NK-92 (cell line): ENCODE data around the gene DNAH11.
"Not testable (repeated sequence)": the region's sequence is repeated elsewhere in the genome, so short reads cannot be mapped to it uniquely, and the experiment has no call there.

Experiments used
- DNase-seq: peaks from one replicate; lab custom pipeline; 2025; ENCODE audit not compliant: unreplicated experiment; lab: John Stamatoyannopoulos, UW

The DNAH11 gene, protein sequence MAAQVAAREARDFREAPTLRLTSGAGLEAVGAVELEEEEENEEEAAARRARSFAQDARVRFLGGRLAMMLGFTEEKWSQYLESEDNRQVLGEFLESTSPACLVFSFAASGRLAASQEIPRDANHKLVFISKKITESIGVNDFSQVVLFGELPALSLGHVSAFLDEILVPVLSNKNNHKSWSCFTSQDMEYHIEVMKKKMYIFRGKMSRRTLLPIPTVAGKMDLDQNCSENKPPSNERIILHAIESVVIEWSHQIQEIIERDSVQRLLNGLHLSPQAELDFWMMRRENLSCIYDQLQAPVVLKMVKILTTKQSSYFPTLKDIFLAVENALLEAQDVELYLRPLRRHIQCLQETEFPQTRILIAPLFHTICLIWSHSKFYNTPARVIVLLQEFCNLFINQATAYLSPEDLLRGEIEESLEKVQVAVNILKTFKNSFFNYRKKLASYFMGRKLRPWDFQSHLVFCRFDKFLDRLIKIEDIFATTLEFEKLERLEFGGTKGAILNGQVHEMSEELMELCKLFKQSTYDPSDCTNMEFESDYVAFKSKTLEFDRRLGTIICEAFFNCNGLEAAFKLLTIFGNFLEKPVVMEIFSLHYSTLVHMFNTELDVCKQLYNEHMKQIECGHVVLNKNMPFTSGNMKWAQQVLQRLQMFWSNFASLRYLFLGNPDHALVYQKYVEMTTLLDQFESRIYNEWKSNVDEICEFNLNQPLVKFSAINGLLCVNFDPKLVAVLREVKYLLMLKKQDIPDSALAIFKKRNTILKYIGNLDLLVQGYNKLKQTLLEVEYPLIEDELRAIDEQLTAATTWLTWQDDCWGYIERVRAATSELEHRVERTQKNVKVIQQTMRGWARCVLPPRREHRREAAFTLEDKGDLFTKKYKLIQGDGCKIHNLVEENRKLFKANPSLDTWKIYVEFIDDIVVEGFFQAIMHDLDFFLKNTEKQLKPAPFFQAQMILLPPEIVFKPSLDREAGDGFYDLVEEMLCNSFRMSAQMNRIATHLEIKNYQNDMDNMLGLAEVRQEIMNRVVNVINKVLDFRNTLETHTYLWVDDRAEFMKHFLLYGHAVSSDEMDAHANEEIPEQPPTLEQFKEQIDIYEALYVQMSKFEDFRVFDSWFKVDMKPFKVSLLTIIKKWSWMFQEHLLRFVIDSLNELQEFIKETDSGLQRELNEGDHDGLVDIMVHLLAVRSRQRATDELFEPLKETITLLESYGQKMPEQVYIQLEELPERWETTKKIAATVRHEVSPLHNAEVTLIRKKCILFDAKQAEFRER (N-terminal part only)

DNA sequence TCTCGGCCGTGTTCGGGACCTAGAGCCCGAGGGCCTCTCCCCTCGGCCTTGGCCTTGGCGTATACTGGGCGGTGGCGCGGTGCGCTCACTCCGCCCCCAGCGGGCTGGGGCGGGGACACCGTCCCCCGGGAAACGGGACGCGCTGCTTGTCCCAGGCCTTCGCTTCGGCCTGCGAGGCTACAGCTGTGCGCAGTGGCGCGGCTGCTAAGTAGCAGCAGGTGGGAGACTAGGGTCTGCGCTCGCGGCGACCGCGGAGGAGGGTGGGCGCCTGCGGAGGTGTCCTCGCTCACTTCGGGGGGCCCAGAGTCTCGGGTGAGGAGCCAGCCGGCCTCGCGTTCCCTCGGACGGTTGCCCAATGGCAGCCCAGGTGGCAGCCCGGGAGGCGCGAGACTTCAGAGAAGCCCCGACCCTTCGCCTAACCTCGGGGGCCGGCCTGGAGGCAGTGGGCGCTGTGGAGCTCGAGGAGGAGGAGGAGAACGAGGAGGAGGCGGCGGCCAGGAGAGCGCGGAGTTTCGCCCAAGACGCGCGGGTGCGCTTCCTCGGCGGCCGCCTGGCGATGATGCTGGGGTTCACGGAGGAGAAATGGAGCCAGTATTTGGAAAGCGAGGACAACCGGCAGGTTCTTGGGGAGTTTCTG, at the start of gene DNAH11:
Gene DNAH11, plus strand, starts transcription at position 149 of the 637 bp plus-strand sequence. Its CDS starts 207 bp downstream, at position 356.
- DNase-seq, result no peak

DNA sequence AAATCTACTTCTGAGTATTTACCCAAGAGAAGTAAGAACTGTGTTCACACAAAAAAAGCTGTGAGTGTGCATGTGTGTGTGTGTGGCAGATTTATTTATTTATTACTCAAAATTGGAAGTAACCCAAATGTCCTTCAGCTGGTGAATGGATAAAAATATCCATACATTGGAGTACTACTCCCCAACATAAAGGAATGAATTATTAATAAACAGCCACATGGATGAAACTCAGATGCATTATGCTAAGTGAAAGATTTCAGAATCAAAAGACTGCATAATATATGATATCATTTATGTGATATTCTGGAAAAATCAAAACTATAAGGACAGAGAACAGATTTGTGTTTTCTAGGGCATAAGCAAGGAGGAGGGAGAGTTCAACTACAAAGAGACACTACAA, 47.1 kb upstream of the DNAH11 start:
- no peak for DNase-seq

DNA sequence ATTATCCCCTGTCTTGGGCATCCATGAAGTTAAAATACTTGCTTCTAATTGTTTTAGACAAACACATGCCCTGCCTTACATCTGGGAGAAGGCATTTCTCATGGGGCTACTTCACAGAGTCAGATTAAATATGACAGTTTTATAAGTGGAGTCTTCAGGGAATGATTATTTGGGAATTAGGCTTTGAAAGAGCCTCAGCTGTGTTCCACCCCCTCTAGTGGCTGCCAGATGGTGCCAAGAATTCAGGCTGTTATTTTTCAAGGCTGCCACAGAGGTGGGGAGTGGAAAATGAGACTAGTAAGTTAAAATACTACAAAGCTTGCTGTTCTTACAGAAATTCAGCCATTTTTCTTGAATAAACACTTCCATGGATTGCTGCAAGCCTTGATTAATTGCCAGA, 45.8 kb upstream of the DNAH11 start:
- no peak for DNase-seq

DNA sequence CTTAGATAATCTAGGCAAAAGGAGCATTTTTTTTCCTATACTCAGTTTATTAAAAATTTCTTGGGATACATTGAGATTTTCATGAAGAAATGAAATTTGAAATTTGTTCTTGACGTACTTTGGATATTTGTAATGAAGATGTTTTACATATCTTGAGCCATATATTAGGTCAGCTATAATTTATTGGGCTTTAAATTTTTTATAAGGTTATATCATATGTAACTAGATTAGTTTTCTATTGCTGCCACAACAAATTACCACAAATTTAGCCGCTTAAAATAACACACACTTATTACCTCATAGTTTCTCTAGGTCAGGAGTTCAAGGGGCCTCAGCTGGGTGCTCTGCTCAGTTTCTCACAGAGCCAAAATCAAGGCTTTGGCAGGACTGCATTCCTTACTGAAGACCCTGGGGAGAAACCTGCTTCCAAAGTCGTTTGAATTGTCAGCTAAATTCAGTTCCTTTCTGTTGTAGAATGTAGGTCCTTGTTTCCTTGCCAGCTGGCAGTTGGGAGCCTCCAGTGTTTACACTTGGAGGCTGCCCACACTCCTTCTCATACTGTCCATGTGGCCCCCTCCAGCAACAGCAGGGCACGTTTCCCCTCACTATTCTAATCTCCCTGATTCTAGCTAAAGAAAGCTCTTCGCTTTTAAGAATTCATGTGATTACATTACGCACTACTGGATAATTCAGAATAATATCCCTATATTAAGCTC, 42.6 kb upstream of the DNAH11 start:
- no peak for DNase-seq

DNA sequence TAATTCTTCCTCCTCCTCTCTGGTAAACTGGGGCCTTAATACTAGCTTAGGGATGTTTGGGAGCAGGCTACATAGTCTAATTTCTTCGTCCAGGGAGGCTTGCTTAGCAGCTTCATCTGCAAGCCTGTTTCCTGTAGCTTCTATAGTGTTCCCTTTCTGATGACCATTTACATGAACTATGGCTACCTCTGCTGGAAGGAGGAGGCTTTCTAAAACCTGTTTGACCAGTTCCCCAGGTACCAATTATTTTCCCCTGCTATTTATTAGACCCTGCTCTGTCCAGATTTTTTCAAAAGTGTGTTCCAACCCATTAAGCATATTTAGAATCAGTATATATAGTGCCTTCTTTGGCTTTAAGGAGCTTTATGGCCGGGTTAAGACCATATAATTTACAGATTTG, 38.8 kb upstream of the DNAH11 start:
- DNase-seq, result no peak

DNA sequence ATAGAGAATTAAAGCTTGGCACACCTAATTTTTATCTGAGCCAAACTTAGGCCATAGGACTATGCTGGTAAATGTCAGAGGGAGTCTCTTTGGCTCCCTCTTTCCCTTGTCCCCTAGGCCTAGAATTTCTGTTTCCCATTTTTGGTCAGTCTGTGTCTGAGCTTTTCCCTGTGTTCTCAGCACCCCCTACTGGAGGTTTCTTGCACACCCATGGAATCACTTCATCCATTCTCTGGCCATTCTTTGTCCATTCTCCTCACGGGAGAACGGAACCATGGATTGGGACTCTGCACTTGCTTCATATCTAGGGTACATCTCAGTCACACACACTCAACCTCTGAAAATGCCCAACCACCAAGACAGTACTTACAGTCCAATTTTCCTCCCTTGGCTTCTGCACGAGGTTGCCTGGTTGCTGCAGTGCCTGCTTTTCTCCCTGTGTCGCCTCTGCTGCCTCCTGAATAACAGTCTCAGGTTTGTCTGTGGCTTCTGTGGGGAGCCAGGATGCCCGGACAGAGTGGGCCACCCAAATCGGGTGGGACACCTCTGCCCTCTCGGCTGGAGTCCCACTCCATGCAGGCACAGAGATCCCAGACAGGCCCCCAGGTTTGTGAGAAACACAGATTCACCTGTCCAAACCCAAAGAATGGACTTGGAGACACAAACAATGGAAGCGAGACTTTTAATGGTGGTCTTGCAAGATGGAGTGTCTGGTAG, 35.1 kb upstream of the DNAH11 start:
- no peak for DNase-seq

DNA sequence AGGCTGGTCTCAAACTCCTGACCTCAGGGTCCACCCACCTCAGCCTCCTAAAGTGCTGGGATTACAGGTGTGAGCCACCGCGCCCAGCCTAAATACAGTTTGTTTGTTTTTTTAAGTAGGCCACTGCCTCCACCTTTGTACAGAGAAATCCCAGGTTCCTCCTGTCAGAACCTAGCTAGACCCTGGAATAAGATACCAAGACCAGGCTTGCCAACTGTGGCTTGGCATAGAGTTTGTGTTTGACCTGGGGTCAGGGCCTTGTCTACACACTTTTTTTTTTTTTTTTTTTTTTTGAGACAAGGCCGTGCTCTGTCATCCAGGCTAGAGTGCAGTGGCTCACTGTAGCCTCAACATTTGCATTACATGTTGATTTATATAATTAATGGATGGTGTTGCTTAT, 34.3 kb upstream of the DNAH11 start:
- DNase-seq, result no peak

DNA sequence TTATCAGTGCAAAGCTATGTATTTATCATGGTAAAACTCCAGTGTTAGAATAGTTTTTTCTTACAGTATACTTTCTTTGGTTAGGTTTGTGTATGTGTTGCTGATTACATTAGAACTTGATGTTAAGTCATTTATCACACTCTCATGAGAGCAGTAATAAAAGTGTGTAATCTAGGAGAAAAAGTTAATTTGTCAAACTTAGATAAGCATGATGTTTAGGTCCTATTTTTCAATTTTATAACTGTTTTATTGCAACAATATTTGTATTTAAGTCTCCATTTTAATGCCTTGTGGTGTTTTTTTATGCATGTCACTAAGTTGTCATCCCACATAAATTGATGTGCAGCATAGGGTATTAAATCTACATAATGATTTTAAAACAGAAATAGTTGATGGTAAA, 28.8 kb upstream of the DNAH11 start:
- DNase-seq, result no peak

DNA sequence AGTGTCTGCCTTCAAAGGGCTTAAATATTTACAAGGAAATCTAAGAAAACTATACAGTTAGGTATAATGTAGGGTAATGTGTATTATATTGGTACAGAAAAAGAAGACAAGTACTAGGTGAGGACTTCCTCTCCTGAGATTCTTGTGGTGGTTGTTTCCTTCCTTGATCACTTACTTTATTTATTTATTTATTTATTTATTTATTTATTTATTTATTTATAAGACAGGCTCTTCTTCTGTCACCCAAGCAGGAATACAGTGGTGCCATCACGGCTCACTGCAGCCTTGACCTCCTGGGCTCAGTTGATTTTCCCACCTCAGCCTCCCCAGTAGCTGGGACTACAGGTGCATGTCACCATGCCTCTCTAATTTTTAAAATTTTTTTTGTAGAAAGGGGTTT, 18.2 kb upstream of the DNAH11 start:
- no peak for DNase-seq

DNA sequence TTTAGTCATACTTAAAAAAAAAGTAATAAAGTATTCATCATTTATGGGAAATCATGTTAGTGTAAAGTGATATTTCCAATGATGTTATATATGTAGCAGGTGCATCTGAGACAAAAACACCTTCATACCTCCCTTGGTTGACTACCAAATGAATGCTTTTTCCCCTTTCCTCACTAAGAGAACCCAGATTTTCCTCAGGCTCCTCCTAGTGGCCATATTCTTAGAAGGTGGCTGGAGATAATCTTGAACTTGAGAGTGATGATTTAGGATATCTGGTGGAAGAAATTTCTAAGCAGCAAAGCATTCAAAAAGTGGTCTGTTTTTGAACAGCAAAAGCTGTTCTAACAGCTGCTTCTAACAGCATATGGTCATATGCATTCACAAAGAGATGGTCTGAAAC, 16.8 kb upstream of the DNAH11 start:
- no peak for DNase-seq

DNA sequence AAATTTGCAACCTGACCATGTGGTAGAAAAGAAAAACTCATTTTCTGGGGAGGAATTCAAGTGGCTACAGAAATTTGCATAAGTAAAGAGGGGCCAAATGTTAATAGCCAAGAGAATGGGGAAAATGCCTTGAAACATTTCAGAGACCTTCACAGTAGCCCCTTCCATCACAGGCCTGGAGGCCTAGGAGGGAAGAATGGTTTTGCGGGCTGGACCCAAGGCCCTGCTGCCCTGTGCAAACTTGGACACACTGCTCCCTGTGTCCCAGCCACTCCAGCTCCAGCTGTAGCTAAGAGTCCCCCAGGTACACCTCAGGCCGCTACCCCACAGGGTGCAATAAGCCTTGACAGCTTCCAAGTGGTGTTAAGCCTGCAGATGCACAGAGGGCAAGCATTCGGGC, 16.4 kb upstream of the DNAH11 start:
- no peak for DNase-seq

DNA sequence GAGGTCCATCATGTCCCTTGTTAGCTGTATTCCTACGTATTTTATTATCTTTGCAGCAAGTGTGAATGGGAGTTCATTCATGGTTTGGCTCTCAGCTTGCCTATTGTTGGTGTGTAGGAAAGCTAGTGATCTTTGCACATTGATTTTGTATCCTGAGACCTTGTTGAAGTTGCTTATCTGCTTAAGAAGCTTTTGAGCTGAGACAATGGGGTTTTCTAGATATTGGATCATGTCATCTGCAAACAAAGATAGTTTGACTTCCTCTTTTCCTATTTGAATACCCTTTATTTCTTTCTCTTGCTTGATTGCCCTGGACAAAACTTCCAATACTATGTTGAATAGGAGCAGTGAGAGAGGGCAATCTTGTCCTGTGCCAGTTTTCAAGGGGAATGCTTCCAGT, 10.4 kb upstream of the DNAH11 start:
- DNase-seq, result not testable (repeated sequence)

DNA sequence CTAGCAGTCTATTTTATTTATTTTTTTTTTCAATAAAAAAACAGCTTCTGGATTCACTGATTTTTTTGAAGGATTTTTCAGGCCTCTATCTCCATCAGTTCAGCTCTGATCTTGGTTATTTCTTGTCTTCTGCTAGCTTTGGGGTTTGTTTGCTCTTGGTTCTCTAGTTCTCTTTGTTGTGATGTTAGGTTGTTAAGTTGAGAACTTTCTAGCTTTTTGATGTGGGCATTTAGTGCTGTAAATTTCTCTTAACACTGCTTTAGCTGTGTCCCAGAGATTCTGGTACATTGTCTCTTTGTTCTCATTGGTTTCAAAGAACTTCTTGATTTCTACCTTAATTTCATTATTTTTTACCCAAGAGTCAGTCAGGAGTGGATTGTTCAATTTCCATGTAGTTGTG, 9.2 kb upstream of the DNAH11 start:
- DNase-seq, result not testable (repeated sequence)

DNA sequence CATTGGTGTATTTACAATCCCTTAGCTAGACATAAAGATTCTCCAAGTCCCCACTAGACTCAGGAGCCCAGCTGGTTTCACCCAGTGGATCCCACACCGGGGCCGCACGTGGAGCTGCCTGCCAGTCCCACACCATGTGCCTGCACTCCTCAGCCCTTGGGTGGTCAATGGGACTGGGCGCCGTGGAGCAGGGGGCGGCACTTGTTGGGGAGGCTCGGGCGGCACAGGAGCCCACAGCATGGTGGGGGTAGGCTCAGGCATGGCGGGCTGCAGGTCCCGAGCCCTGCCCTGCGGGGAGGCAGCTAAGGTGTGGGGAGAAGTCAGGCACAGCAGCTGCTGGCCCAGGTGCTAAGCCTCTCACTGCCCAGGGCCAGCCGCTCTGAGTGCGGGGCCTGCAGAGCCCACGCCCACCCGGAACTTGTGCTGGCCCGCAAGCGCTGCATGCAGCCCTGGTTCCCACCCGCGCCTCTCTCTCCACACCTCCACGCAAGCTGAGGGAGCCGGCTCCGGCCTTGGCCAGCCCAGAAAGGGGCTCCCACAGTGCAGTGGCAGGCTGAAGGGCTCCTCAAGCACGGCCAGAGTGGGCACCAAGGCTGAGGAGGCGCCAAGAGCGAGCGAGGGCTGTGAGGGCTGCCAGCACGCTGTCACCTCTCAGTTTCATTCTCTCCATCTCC, 6.3 kb upstream of the DNAH11 start:
- DNase-seq, result not testable (repeated sequence)

DNA sequence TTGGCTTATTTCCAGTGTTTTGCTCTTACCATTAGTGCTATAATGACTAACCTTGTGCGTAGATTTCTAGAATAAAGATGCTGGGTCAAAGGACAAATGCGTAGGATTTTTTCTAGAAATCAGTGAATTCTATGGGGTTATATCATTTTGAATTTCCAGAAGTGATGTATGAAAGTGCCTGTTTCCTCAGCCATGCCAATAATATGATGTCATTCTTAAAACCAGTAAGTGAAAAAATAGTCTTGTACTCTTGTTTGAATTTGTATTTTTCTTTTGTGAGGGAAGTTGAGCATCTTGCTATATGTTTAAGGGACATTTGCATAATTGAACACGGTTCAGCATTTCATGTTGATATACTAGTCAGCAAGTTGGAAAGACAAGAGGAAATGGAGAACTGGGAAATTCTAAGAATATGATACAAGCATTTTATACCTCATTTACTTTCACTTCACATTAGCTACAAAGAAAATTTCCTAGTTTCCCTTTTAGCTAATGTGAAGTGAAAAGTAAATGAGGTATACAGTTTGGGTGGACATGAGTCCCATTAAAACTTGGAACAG, 3.8 kb upstream of the DNAH11 start:
- no peak for DNase-seq

DNA sequence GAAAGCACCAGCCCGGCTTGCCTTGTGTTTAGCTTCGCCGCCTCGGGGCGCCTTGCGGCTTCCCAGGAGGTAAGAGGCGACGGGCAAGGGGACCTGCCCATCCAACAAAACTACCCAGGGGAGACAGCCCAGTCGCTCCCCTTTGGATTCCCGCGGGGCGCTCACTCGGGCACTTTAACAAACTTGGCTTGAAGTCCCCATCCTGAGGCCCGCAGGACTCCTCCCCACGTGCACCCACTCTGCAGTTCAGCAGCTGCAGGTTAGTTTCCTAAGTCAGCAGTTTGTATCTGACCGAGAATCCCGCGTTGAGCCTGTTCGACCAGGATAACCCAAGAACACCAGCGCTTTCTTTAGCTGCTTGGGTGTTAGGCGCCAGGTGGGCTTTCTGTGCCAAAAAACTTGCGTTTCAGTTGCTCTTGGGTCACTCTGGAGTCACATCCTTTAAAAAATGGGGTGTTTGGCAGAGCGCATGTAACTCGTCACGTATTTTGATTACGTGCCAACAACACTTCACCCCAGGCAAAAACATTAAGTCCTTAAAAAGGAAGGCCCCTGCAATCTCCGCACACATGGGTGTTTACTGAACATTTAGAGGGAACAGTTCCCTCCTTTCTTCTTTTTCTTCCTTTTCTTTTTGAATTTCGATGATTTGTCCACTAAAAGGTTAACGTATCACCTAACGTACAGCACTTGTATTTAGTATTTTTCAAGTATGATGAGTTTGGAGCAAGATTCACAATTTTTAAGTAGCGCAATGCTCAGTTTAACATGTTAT, 876 bp downstream of the DNAH11 start:
- no peak for DNase-seq

DNA sequence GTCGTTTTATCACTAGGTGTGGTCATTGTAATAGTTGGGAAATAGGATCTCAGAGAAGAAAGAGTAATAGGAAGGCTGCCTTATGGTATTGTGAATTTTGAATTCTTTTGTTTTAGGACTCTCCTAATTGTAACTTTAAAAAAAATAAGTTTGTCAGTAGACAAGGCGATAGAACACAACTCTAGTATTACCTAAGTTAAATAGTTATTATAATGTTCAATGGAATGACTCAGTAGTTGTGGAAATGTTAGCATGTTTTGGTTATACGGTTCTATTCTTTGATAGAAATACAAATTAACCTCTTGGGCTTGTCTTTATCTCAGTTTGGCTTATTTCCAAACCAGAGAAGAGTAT, 1.4 kb downstream of the DNAH11 start:
- no peak for DNase-seq

DNA sequence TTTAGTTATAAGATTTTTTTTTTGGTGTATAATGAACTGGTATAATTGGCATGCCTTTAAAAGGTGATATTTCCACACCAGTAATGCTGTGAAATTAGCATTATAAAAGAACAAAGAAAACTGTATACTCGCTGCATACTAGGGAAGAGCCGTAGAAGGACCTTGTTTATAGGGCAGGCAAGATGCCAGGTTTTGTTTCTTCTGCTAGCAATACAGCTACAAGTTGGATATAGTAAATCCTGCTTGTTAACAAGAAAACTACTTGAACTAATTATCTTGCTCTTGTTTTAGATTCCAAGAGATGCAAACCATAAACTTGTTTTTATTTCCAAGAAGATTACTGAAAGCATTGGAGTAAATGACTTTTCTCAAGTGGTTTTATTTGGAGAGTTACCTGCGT, 1.9 kb downstream of the DNAH11 start:
- no peak for DNase-seq
